Smooth muscle cell (in vitro differentiated cells): ENCODE results near the gene COPRS. TPM values are rescaled to one million over a fixed set of nuclear protein-coding genes. Genes with fewer than 3 reads are reported as not detected.

Experiments used
- DNase-seq: peaks from one replicate; lab custom pipeline; 2025; ENCODE audit not compliant: unreplicated experiment; lab: John Stamatoyannopoulos, UW
- H2AFZ ChIP-seq: fragments of 200-600 bp; sonication (generic); 2 replicates; pipeline ENCODE4 v1.6.0; 2016; ENCODE audit warnings: antibody characterized with exemption, low read depth, mild to moderate bottlenecking
- H3F3A ChIP-seq: fragments of 200-600 bp; sonication (generic); 2 replicates; pipeline ENCODE4 v1.6.0; 2017; ENCODE audit warnings: antibody characterized with exemption, low read depth
- H3K27ac ChIP-seq: fragments of 200-600 bp; sonication (generic); 2 replicates; pipeline ENCODE4 v1.5.1; 2016; ENCODE audit warnings: low read depth, mild to moderate bottlenecking
- H3K27me3 ChIP-seq: fragments of 200-600 bp; sonication (generic); 2 replicates; pipeline ENCODE4 v1.6.1; 2016; ENCODE audit warnings: low read depth, mild to moderate bottlenecking
- H3K36me3 ChIP-seq: fragments of 200-600 bp; sonication (generic); 2 replicates; pipeline ENCODE4 v1.5.1; 2016; ENCODE audit warnings: low read depth
- H3K4me1 ChIP-seq: fragments of 200-600 bp; sonication (generic); 2 replicates; pipeline ENCODE4 v1.5.1; 2016; ENCODE audit warnings: low read depth
- H3K4me2 ChIP-seq: fragments of 200-600 bp; sonication (generic); 2 replicates; pipeline ENCODE4 v1.6.0; 2016; ENCODE audit warnings: mild to moderate bottlenecking
- H3K4me3 ChIP-seq: fragments of 200-600 bp; sonication (generic); 2 replicates; pipeline ENCODE4 v1.5.1; 2016; ENCODE audit warnings: mild to moderate bottlenecking
- H3K79me2 ChIP-seq: fragments of 200-600 bp; sonication (generic); 2 replicates; pipeline ENCODE4 v1.6.0; 2016; ENCODE audit warnings: low read depth, mild to moderate bottlenecking
- H3K9ac ChIP-seq: fragments of 200-600 bp; sonication (generic); 2 replicates; pipeline ENCODE4 v1.6.0; 2016; ENCODE audit warnings: low read depth
- H3K9me3 ChIP-seq: fragments of 200-600 bp; sonication (generic); replicated peaks from 2 replicates; pipeline ENCODE4 v1.5.1; 2016; ENCODE audit warnings: low read depth
- H4K20me1 ChIP-seq: fragments of 200-600 bp; sonication (generic); 2 replicates; pipeline ENCODE4 v1.6.0; 2016; ENCODE audit warnings: low read depth
- WGBS: methylation state at CpG from one replicate; pipeline ENCODE4 v1.1.7; 2016; ENCODE audit warnings: low lambda C conversion rate; 5-methylcytosine and 5-hydroxymethylcytosine counted together
- polyA plus RNA-seq: library from polyadenylated mRNA; unstranded; fragments of >200 nt; fragmentation: Nextera tagmentation; extraction: Ambion mirVana; gene quantifications from 2 replicates; pipeline ENCODE4 v1.2.1, GENCODE V29; 2016
- total RNA-seq: library from RNA; depleted of rRNA; stranded (reverse); fragments of >200 nt; gene quantifications from 2 replicates; pipeline ENCODE4 v1.2.3, GENCODE V29; 2014
- TF ChIP-seq, protein P1 (sequence below): fragments of 200-600 bp; sonication (generic); IDR thresholded peaks from 2 replicates; pipeline ENCODE4 v1.5.1; 2017; ENCODE audit warnings: borderline replicate concordance, mild to moderate bottlenecking, antibody characterized with exemption; ENCODE audit not compliant: insufficient read depth, poor library complexity, severe bottlenecking

The COPRS gene
- total and polyA plus RNA-seq, 2 experiments from 2014 or later: 55.7 to 78.9 TPM

DNA sequence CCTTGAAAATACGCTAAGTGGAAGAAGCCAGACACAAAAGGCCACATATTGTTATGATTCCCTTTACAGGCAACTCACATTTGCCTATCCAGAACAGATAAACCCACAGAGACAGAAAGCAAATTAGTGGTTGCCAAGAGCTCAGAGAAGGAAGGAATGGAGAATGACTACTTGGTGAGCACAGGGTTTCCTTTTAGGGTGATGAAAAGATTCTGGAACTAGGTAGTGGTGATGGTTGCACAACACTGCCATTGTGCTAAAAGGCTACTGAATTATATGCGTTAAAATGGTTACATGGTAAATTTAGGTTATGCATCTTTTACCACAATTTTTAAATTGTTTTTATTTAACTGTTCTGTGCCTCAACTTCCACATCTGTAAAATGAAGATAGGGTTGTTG lies 4.4 kb downstream of the COPRS start:
- Histone ChIP-seq H3K9me3 (no peaks in the 10 kb centered on the region), H3K9ac (no peak overlapping the region), H4K20me1 (peaks cover 28% of the 10 kb centered on the region), H3K79me2 (peaks cover 16% of the 10 kb centered on the region), H3F3A (peaks cover 4% of the 10 kb centered on the region), H3K4me1 (peaks cover 7% of the 10 kb centered on the region), H3K36me3 (peaks cover 4% of the 10 kb centered on the region), H2AFZ (no peak overlapping the region), H3K27ac (no peak overlapping the region), H3K4me3 (no peak overlapping the region), H3K4me2 (no peak overlapping the region), H3K27me3 (no peaks in the 10 kb centered on the region)
- DNase-seq: no peak
- TF ChIP-seq, protein P1, sequence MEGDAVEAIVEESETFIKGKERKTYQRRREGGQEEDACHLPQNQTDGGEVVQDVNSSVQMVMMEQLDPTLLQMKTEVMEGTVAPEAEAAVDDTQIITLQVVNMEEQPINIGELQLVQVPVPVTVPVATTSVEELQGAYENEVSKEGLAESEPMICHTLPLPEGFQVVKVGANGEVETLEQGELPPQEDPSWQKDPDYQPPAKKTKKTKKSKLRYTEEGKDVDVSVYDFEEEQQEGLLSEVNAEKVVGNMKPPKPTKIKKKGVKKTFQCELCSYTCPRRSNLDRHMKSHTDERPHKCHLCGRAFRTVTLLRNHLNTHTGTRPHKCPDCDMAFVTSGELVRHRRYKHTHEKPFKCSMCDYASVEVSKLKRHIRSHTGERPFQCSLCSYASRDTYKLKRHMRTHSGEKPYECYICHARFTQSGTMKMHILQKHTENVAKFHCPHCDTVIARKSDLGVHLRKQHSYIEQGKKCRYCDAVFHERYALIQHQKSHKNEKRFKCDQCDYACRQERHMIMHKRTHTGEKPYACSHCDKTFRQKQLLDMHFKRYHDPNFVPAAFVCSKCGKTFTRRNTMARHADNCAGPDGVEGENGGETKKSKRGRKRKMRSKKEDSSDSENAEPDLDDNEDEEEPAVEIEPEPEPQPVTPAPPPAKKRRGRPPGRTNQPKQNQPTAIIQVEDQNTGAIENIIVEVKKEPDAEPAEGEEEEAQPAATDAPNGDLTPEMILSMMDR: no peak
- WGBS: 94% methylated on average over 2 of the region's 2 CpGs

DNA sequence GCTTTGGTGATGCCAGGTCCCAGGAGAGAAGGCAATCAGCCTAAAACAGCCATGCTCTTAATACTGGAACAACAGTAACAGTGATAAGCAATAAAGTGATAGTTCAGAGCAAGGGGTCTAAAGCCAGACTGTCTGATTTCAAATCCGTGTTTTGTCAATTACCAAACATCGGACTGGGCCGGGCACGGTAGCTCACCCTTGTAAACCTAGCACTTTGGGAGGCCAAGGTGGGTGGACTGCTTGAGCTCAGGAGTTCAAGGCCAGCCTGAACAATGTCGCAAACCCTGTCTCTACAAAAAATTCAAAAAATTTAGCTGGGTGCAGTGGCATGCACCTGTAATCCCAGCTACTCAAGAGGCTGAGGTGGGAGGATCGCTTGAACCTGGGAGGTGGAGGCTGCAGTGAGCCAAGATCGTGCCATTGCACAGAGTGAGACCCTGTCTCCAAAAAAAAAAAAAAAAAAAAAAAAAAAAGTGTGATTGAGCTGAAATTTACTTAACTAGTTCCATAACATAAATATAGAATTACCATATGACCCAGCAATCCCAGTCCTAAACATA lies 5.1 kb downstream of the COPRS start:
- no peaks in the 10 kb centered on the region for H3F3A ChIP-seq
- H3K27ac ChIP-seq: no peak overlapping the region
- peaks cover 7% of the 10 kb centered on the region for H3K4me1 ChIP-seq
- TF ChIP-seq, protein P1: no peak
- WGBS: 82% methylated on average over 7 of the region's 7 CpGs
- DNase-seq: no peak
- H3K9me3 ChIP-seq: no peaks in the 10 kb centered on the region
- no peak overlapping the region for H2AFZ ChIP-seq
- H3K36me3 ChIP-seq: peaks cover 4% of the 10 kb centered on the region
- peaks cover 24% of the 10 kb centered on the region for H4K20me1 ChIP-seq
- H3K9ac ChIP-seq: no peak overlapping the region
- no peak overlapping the region for H3K4me2 ChIP-seq
- no peak overlapping the region for H3K4me3 ChIP-seq
- H3K79me2 ChIP-seq: peaks cover 16% of the 10 kb centered on the region
- H3K27me3 ChIP-seq: no peaks in the 10 kb centered on the region

DNA sequence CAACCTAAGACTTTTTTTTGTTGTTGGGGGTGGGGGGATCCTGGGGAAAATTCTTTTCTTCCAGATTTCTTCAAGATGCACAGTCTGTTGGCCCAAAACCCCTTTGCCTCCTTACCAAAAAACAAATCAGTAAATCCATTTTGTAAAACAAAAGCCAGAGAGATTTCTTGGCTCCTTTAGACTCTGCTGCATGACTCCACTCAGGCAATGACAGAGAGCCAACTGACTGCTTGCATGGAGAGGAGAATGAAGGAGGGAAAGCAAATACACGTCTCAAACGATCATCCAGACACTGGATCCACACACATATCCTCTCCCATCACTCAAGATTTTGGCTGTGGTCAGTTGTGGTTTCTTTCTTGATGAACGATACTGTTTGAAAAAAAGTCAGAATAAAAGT lies 13.8 kb downstream of the COPRS start:
- H3K9me3 ChIP-seq: no peaks in the 10 kb centered on the region
- H3K4me3 ChIP-seq: no peak overlapping the region
- no peak overlapping the region for H3K9ac ChIP-seq
- no peak overlapping the region for H3K4me2 ChIP-seq
- 62% methylated on average over 3 of the region's 3 CpGs for WGBS
- peaks cover 8% of the 10 kb centered on the region for H3F3A ChIP-seq
- no peak for DNase-seq
- H3K36me3 ChIP-seq: no peaks in the 10 kb centered on the region
- H4K20me1 ChIP-seq: no peaks in the 10 kb centered on the region
- TF ChIP-seq, protein P1: no peak
- no peaks in the 10 kb centered on the region for H3K79me2 ChIP-seq
- H3K27me3 ChIP-seq: no peaks in the 10 kb centered on the region
- no peaks in the 10 kb centered on the region for H3K4me1 ChIP-seq
- H3K27ac ChIP-seq: no peak overlapping the region
- no peak overlapping the region for H2AFZ ChIP-seq

DNA sequence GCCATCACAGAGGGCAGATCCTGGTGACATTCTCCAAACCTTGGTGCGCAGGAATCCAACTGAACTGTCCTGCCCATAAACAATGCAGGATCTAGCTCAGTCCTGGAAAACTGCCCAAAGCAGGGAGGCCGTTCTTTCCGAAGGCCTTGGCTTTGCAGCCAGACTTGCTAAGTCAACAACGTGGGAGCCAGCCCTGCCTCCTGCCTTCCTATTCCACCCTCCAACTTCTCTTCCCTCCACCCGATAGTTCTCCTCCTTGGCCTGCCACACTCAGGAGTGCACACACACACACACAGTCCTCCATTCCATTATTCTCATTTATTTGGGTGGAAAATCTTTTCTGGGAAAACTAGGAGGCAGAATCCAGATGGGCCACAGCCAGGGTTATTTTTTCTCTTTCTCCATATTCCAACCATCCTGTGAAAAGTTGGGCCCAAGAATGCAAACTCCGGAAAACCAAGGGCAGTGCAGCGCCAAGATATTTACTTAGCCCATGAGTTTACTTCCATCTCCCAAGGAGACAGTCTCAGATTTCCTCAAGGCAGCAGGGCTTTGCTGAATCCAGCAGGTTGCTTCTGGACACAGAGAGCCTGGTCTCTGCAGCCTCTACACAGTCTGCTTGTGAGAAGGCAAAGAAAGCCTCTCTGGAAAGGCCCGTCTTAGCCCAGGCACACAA lies 15.8 kb downstream of the COPRS start:
- no peaks in the 10 kb centered on the region for H3K4me1 ChIP-seq
- H3F3A ChIP-seq: peaks cover 8% of the 10 kb centered on the region
- H3K27ac ChIP-seq: no peak overlapping the region
- H3K79me2 ChIP-seq: no peaks in the 10 kb centered on the region
- 65% methylated on average over 8 of the region's 8 CpGs for WGBS
- H3K27me3 ChIP-seq: no peaks in the 10 kb centered on the region
- no peak for DNase-seq
- TF ChIP-seq, protein P1: no peak
- peak overlapping the region; percentile 35 for H2AFZ ChIP-seq
- H3K4me3 ChIP-seq: no peak overlapping the region
- H3K4me2 ChIP-seq: peak overlapping the region; percentile 82
- H3K36me3 ChIP-seq: no peaks in the 10 kb centered on the region
- no peak overlapping the region for H3K9ac ChIP-seq
- no peaks in the 10 kb centered on the region for H3K9me3 ChIP-seq
- H4K20me1 ChIP-seq: no peaks in the 10 kb centered on the region
